Neural progenitor cell (in vitro differentiated cells): Measurements from ENCODE around the gene FRAS1.

Experiments
- EZH2 ChIP-seq: fragments of 200-600 bp; sonication (generic); IDR thresholded peaks from 2 replicates; pipeline ENCODE4 v1.6.1; 2017; ENCODE audit warnings: antibody characterized with exemption, mild to moderate bottlenecking, moderate library complexity
- EZH2phosphoT487 ChIP-seq: fragments of 200-600 bp; sonication (generic); IDR thresholded peaks from 2 replicates; pipeline ENCODE4 v1.6.1; 2017; ENCODE audit warnings: antibody characterized with exemption
- TF ChIP-seq, protein P1 (sequence below): fragments of 200-600 bp; sonication (generic); IDR thresholded peaks from 2 replicates; pipeline ENCODE4 v1.5.1; 2017; ENCODE audit warnings: antibody characterized with exemption, mild to moderate bottlenecking

GRCh38 chr4:78556665-78557064 is 499.5 kb downstream of the FRAS1 start:
- TF ChIP-seq, protein P1, sequence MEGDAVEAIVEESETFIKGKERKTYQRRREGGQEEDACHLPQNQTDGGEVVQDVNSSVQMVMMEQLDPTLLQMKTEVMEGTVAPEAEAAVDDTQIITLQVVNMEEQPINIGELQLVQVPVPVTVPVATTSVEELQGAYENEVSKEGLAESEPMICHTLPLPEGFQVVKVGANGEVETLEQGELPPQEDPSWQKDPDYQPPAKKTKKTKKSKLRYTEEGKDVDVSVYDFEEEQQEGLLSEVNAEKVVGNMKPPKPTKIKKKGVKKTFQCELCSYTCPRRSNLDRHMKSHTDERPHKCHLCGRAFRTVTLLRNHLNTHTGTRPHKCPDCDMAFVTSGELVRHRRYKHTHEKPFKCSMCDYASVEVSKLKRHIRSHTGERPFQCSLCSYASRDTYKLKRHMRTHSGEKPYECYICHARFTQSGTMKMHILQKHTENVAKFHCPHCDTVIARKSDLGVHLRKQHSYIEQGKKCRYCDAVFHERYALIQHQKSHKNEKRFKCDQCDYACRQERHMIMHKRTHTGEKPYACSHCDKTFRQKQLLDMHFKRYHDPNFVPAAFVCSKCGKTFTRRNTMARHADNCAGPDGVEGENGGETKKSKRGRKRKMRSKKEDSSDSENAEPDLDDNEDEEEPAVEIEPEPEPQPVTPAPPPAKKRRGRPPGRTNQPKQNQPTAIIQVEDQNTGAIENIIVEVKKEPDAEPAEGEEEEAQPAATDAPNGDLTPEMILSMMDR, result no peak
- TF ChIP-seq EZH2, result no peak
- TF ChIP-seq EZH2phosphoT487, result no peak
